A673 (cell line): ENCODE data around the gene MEF2B. TPM values are rescaled to one million over a fixed set of nuclear protein-coding genes. Genes with fewer than 3 reads are reported as not detected.

Experiments
- BruUV-seq: library from RNA; stranded (reverse); fragments of 400-500 nt; replicated peaks from 2 replicates; lab custom pipeline; 2021; lab: Mats Ljungman, UMichigan
- CTCF ChIA-PET: fragments of 300-600 bp; sonication (Branson Sonifier 250); formaldehyde crosslinking; loops from one replicate; lab custom pipeline; 2022; ENCODE audit warnings: antibody characterized with exemption; lab: Charles Lee
- POLR2A ChIA-PET: fragments of 300-600 bp; sonication (Branson Sonifier 250); formaldehyde crosslinking; loops from one replicate; lab custom pipeline; 2022; ENCODE audit warnings: antibody characterized with exemption; ENCODE audit not compliant: low non-redundant PET; lab: Charles Lee
- DNase-seq: peaks from one replicate; pipeline ENCODE4 v3.0.0-alpha.2; 2015; ENCODE audit warnings: low spot score
- H3K27ac ChIP-seq: fragments of 200-600 bp; sonication (generic); 2 replicates; pipeline ENCODE4 v1.5.1; 2016; ENCODE audit warnings: mixed run types, low read depth, mild to moderate bottlenecking, mixed read lengths, antibody characterized with exemption, low read length; ENCODE audit not compliant: poor library complexity, severe bottlenecking
- H3K27me3 ChIP-seq: fragments of 200-600 bp; sonication (generic); replicated peaks from 2 replicates; pipeline ENCODE4 v1.6.1; 2017; ENCODE audit warnings: mixed run types, low read depth, mild to moderate bottlenecking, mixed read lengths, antibody characterized with exemption, low read length; ENCODE audit not compliant: insufficient read depth, poor library complexity
- H3K36me3 ChIP-seq: fragments of 200-600 bp; sonication (generic); 2 replicates; pipeline ENCODE4 v1.6.1; 2016; ENCODE audit warnings: mixed run types, mild to moderate bottlenecking, mixed read lengths, antibody characterized with exemption, low read length; ENCODE audit not compliant: insufficient read depth, poor library complexity, severe bottlenecking
- H3K4me1 ChIP-seq: fragments of 200-600 bp; sonication (generic); 2 replicates; pipeline ENCODE4 v1.6.1; 2017; ENCODE audit warnings: mixed run types, mild to moderate bottlenecking, mixed read lengths, antibody characterized with exemption, low read length; ENCODE audit not compliant: insufficient read depth, poor library complexity, severe bottlenecking
- H3K4me3 ChIP-seq: fragments of 200-600 bp; sonication (generic); 2 replicates; pipeline ENCODE4 v1.5.1; 2016; ENCODE audit warnings: low read depth, mixed run types, mild to moderate bottlenecking, mixed read lengths, low read length; ENCODE audit not compliant: poor library complexity, severe bottlenecking
- H3K9me3 ChIP-seq: fragments of 200-600 bp; sonication (generic); 2 replicates; pipeline ENCODE4 v1.6.1; 2016; ENCODE audit warnings: mixed run types, low read depth, mild to moderate bottlenecking, mixed read lengths, antibody characterized with exemption, low read length; ENCODE audit not compliant: poor library complexity, severe bottlenecking
- CTCF ChIP-seq: fragments of 300-800, 200-600 bp; sonication (generic); conservative IDR thresholded peaks from 2 replicates; pipeline ENCODE4 v1.5.1; 2017; ENCODE audit warnings: low read depth, mild to moderate bottlenecking, antibody characterized with exemption, low read length, moderate library complexity, mixed read lengths
- EZH2 ChIP-seq: fragments of 200-600 bp; sonication (generic); IDR thresholded peaks from 2 replicates; pipeline ENCODE4 v1.6.1; 2017; ENCODE audit warnings: borderline replicate concordance, low read depth, mild to moderate bottlenecking, mixed read lengths, antibody characterized with exemption, low read length; ENCODE audit not compliant: poor library complexity, severe bottlenecking
- intact Hi-C: fragments of 100-400 bp; cut with micrococcal nuclease; formaldehyde crosslinking; loops from one replicate; pipeline ENCODE4 v1.10.0; 2022; ENCODE audit not compliant: unreplicated experiment
- total RNA-seq: library from RNA; stranded (reverse); gene quantifications from 2 replicates; pipeline ENCODE4 v1.2.3, GENCODE V29; 2021

Gene MEF2B
- total RNA-seq, 1 experiment from 2014 or later: 2.9 TPM

- Histone ChIP-seq H3K4me1 (peaks cover 10% of the 10 kb centered on the region), H3K4me3 (no peak overlapping the region), H3K27me3 (no peaks in the 10 kb centered on the region), H3K27ac (no peak overlapping the region), H3K36me3 (peaks cover 8% of the 10 kb centered on the region), H3K9me3 (no peaks in the 10 kb centered on the region)
- TF ChIP-seq CTCF (no peak), EZH2 (no peak)
- no peak for DNase-seq
- ChIA-PET CTCF (interaction anchor here (0.6 kb wide), 2 partner anchors 278 to 341 kb away, joined by 3 to 5 read pairs; no protein-coding TSS in a partner anchor), POLR2A (no interaction called here)
- intact Hi-C loops: no loop called here
- BruUV-seq: no TSS peak
These were observed 35.6 kb upstream of the MEF2B start for GRCh38 chr19:19205416-19206410.

- peaks cover 8% of the 10 kb centered on the region for H3K36me3 ChIP-seq
- H3K4me1 ChIP-seq: peaks cover 10% of the 10 kb centered on the region
- no peaks in the 10 kb centered on the region for H3K9me3 ChIP-seq
- intact Hi-C loops: no loop called here
- ChIA-PET CTCF (interaction anchor here (0.7 kb wide), 1 partner anchor 12 kb away, joined by 13 read pairs; the partner anchor contains the start of gene BORCS8), POLR2A (no interaction called here)
- H3K27ac ChIP-seq: no peak overlapping the region
- no TSS peak for BruUV-seq
- no peak for DNase-seq
- H3K27me3 ChIP-seq: no peaks in the 10 kb centered on the region
- TF ChIP-seq CTCF: 0 out of 2 replicates have a peak, but pooled peaks have one; percentile 10
- TF ChIP-seq EZH2: no peak
- no peak overlapping the region for H3K4me3 ChIP-seq
These were observed 34.1 kb upstream of the MEF2B start for GRCh38 chr19:19204181-19204580.

GRCh38 chr19:19203012-19203856 lies 33.2 kb upstream of the MEF2B start, which contains the start of gene NR2C2AP:
TSS of gene NR2C2AP (minus strand) at chr19:19203414. CDS start at chr19:19203060, 354 bp downstream.
- ChIA-PET POLR2A (interaction anchor here (0.8 kb wide), 1 partner anchor 11 kb away, joined by 7 read pairs; no protein-coding TSS in a partner anchor), CTCF (interaction anchor here (0.7 kb wide), 1 partner anchor 12 kb away, joined by 13 read pairs; the partner anchor contains the start of gene BORCS8)
- H3K4me1 ChIP-seq: peaks cover 10% of the 10 kb centered on the region
- intact Hi-C loops: no loop called here
- peaks cover 13% of the 10 kb centered on the region for H3K36me3 ChIP-seq
- TSS peak; percentile 89 for BruUV-seq
- H3K27ac ChIP-seq: peak within 1 kb of the TSS; percentile 89
- TF ChIP-seq CTCF: no peak
- TF ChIP-seq EZH2: no peak
- H3K4me3 ChIP-seq: peak within 1 kb of the TSS; percentile 68
- DNase-seq: peak; percentile 96
- H3K9me3 ChIP-seq: no peaks in the 10 kb centered on the region
- no peaks in the 10 kb centered on the region for H3K27me3 ChIP-seq
